K562 (cell line): ENCODE results near the gene CNKSR3. TPM values are rescaled to one million over a fixed set of nuclear protein-coding genes. Genes with fewer than 3 reads are reported as not detected.
A peak's percentile ranks its signal among the peaks of the same experiment; 100 is the strongest.

Source experiments
- ATAC-seq: fragments of 200-7000 bp; cut with Tn5 transposase; 3 replicates; pipeline ENCODE4 v1.9.1; 2020; ENCODE audit warnings: moderate library complexity
- BruUV-seq: library from RNA; stranded (reverse); fragments of 400-500 nt; replicated peaks from 2 replicates; lab custom pipeline; 2021; lab: Mats Ljungman, UMichigan
- CTCF ChIA-PET: fragments of 300-600 bp; formaldehyde crosslinking; extraction: SDS; loops from one replicate; lab custom pipeline; 2021; ENCODE audit warnings: low intra/inter-chr PET ratio; lab: Yijun Ruan, JAX
- POLR2A ChIA-PET: fragments of 300-600, 350-650 bp; sonication (Branson Sonifier 250); formaldehyde crosslinking; extraction: SDS; loops from one replicate; lab custom pipeline; 2021; ENCODE audit warnings: antibody characterized with exemption, inconsistent platforms; lab: Yijun Ruan, JAX
- DNase-seq, 4 experiments: peaks; one replicate each; pipeline versions ENCODE4 v3.0.0 to v3.0.0-alpha.2; 2011 to 2018; ENCODE audit warnings: low spot score in 3 of 4, mixed read lengths in 3 of 4; ENCODE audit errors: extremely low read depth in 1 of 4
- FAIRE-seq: peaks from 2 replicates; lab custom pipeline; 2011; peaks lifted over from hg19 to GRCh38; lab: Jason Lieb, UNC
- H2AFZ ChIP-seq: 2 replicates; pipeline ENCODE4 v1.6.0; 2011; ENCODE audit warnings: low read depth, low read length, control low read depth, inconsistent platforms
- H3K27ac ChIP-seq: fragments of 200-600 bp; 3 replicates; pipeline ENCODE4 v1.8.0; 2011; ENCODE audit warnings: low read depth, mild to moderate bottlenecking, control low read depth, inconsistent platforms, low read length, moderate library complexity, mixed read lengths; ENCODE audit errors: extremely low read depth
- H3K27me3 ChIP-seq, 2 experiments: fragments of 300-600 bp in 1 of 2; 2 replicates in 1 of 2; 3 replicates in 1 of 2; pipeline versions ENCODE4 v1.6.0 to v1.8.0; 2011; ENCODE audit warnings: inconsistent platforms in 2 of 2, low read length in 2 of 2, mild to moderate bottlenecking in 1 of 2, mixed read lengths in 1 of 2, moderate library complexity in 1 of 2; ENCODE audit not compliant: control insufficient read depth in 2 of 2, insufficient read depth in 2 of 2
- H3K36me3 ChIP-seq: fragments of 300-600 bp; 3 replicates; pipeline ENCODE4 v1.8.0; 2011; ENCODE audit warnings: mild to moderate bottlenecking, low read length, inconsistent platforms; ENCODE audit not compliant: control insufficient read depth, insufficient read depth
- H3K4me1 ChIP-seq, 2 experiments: fragments of 200-600 bp in 1 of 2; replicated peaks in 1 of 2; 2 replicates in 1 of 2; 3 replicates in 1 of 2; pipeline versions ENCODE4 v1.5.1 to v1.8.0; 2011; ENCODE audit warnings: inconsistent platforms in 2 of 2, low read length in 2 of 2, mild to moderate bottlenecking in 1 of 2, mixed read lengths in 1 of 2, moderate library complexity in 1 of 2; ENCODE audit not compliant: control insufficient read depth in 2 of 2, insufficient read depth in 2 of 2
- H3K4me2 ChIP-seq: 2 replicates; pipeline ENCODE4 v1.6.1; 2011; ENCODE audit warnings: low read length, control low read depth, inconsistent platforms, mixed read lengths; ENCODE audit not compliant: insufficient read depth
- H3K4me3 ChIP-seq: fragments of 200-600 bp; sonication (generic), shearing (Covaris generic); 2 replicates; pipeline ENCODE4 v1.5.1; 2016; ENCODE audit warnings: control low read depth, inconsistent platforms
- H3K79me2 ChIP-seq: fragments of 200-600 bp; 3 replicates; pipeline ENCODE4 v1.8.0; 2011; ENCODE audit warnings: low read length, inconsistent platforms; ENCODE audit not compliant: control insufficient read depth, insufficient read depth
- H3K9ac ChIP-seq, 2 experiments: 2 replicates each; pipeline versions ENCODE4 v1.6.0 to v1.6.1; 2011; ENCODE audit warnings: low read depth in 2 of 2, low read length in 2 of 2, control low read depth in 1 of 2, inconsistent platforms in 1 of 2, mild to moderate bottlenecking in 1 of 2, mixed read lengths in 1 of 2; ENCODE audit not compliant: insufficient read depth in 1 of 2
- H3K9me1 ChIP-seq: one replicate; pipeline ENCODE4 v1.6.0; 2011; ENCODE audit warnings: inconsistent platforms, mild to moderate bottlenecking, low read length, moderate library complexity; ENCODE audit not compliant: control insufficient read depth, insufficient read depth
- H3K9me3 ChIP-seq: replicated peaks from 2 replicates; pipeline ENCODE4 v1.5.1; 2011; ENCODE audit warnings: low read depth, low read length, inconsistent platforms; ENCODE audit not compliant: control insufficient read depth, insufficient read depth
- H4K20me1 ChIP-seq: replicated peaks from 2 replicates; pipeline ENCODE4 v1.6.1; 2011; ENCODE audit warnings: low read length, inconsistent platforms, mixed read lengths; ENCODE audit not compliant: control insufficient read depth, insufficient read depth
- DMBX1 ChIP-seq: fragments of 250-450 bp; sonication (Bioruptor Pico); IDR thresholded peaks from 2 replicates; pipeline ENCODE4 v1.8.0; 2022; ENCODE audit warnings: inconsistent platforms, mild to moderate bottlenecking, moderate library complexity, borderline replicate concordance
- MEIS2 ChIP-seq: fragments of 450-650 bp; IDR thresholded peaks from 2 replicates; pipeline ENCODE4 v1.6.1; 2014; ENCODE audit warnings: mild to moderate bottlenecking; ENCODE audit not compliant: partially characterized antibody
- WGBS: fragments of 100-300 bp; shearing (Covaris generic); methylation state at CpG from one replicate; pipeline ENCODE4 v1.1.6; 2016; ENCODE audit warnings: low coverage, mixed read lengths; ENCODE audit not compliant: insufficient coverage; ENCODE audit errors: missing lambda C conversion rate; 5-methylcytosine and 5-hydroxymethylcytosine counted together
- in situ Hi-C: fragments of 300-500 bp; cut with MboI; formaldehyde crosslinking; loops from 4 replicates; pipeline ENCODE4 v1.15.0; 2018; ENCODE audit warnings: inconsistent platforms, mixed read lengths
- intact Hi-C: fragments of 100-400 bp; cut with micrococcal nuclease; formaldehyde crosslinking; loops from 2 replicates; pipeline ENCODE4 v1.14.2; 2022
- polyA plus RNA-seq, 8 experiments: library from polyadenylated mRNA; depleted of rRNA in 4 of 8; stranded (reverse) in 5 of 8; unstranded in 3 of 8; fragments of >200 nt; fragmentation: Nextera tagmentation in 2 of 8; fragmentation: Illumina TruSeq in 1 of 8; extraction: Ambion mirVana in 2 of 8; extraction: Trizol in 1 of 8; gene quantifications; 2 replicates each; pipeline versions ENCODE4 v1.2.1 to v1.2.3, GENCODE V29; 2011 to 2014; ENCODE audit warnings: inconsistent platforms in 1 of 8, missing spikeins in 1 of 8
- total RNA-seq, 7 experiments: library from RNA; depleted of rRNA in 6 of 7; stranded (reverse); fragments of >200 nt in 6 of 7; fragmentation: Illumina TruSeq in 2 of 7; extraction: Trizol in 2 of 7; gene quantifications; 2 replicates each; pipeline versions ENCODE4 v1.2.1 to v1.2.3, GENCODE V29; 2011 to 2021; ENCODE audit warnings: low replicate concordance in 1 of 7
- TF ChIP-seq, protein P1 (sequence below): IDR thresholded peaks from 3 replicates; pipeline ENCODE4 v1.6.1; 2011; ENCODE audit warnings: borderline replicate concordance, mild to moderate bottlenecking, moderate library complexity; ENCODE audit not compliant: insufficient read length; ENCODE audit errors: extremely low read depth
- TF ChIP-seq, protein P2 (sequence below): sonication (generic); formaldehyde crosslinking; IDR thresholded peaks from 2 replicates; pipeline ENCODE4 v1.8.0; 2022; ENCODE audit warnings: missing genetic modification reagents, mild to moderate bottlenecking, moderate library complexity, borderline replicate concordance

The CNKSR3 gene
- total and polyA plus RNA-seq, 9 of the 15 experiments (the other 6 are each of a cell fraction or from before 2014, with no cell fraction given): 4.5 to 29.6 (median 9.5) TPM

DNA sequence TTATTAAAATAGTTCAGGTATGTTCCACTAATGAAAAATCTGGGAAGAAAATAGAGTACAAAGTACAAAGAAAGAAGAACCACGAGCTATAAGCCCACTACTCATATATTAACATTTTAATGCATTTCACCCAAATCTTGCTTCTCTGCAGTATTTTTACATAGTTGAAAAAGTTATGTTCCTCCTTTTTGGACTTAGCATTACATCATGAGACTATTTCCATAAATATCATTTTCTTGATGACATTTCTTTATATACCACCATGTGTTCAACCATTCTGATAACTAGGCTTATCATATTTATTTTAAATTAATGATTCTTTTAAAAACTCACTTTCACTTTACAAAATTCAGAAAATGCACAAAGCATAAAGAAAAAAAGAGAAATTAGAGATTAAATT is 156.9 kb downstream of the CNKSR3 start (continued):
- TF ChIP-seq, protein P1, sequence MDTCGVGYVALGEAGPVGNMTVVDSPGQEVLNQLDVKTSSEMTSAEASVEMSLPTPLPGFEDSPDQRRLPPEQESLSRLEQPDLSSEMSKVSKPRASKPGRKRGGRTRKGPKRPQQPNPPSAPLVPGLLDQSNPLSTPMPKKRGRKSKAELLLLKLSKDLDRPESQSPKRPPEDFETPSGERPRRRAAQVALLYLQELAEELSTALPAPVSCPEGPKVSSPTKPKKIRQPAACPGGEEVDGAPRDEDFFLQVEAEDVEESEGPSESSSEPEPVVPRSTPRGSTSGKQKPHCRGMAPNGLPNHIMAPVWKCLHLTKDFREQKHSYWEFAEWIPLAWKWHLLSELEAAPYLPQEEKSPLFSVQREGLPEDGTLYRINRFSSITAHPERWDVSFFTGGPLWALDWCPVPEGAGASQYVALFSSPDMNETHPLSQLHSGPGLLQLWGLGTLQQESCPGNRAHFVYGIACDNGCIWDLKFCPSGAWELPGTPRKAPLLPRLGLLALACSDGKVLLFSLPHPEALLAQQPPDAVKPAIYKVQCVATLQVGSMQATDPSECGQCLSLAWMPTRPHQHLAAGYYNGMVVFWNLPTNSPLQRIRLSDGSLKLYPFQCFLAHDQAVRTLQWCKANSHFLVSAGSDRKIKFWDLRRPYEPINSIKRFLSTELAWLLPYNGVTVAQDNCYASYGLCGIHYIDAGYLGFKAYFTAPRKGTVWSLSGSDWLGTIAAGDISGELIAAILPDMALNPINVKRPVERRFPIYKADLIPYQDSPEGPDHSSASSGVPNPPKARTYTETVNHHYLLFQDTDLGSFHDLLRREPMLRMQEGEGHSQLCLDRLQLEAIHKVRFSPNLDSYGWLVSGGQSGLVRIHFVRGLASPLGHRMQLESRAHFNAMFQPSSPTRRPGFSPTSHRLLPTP: no peak
- TF ChIP-seq DMBX1 (CRISPR knock-in tag): no peak

DNA sequence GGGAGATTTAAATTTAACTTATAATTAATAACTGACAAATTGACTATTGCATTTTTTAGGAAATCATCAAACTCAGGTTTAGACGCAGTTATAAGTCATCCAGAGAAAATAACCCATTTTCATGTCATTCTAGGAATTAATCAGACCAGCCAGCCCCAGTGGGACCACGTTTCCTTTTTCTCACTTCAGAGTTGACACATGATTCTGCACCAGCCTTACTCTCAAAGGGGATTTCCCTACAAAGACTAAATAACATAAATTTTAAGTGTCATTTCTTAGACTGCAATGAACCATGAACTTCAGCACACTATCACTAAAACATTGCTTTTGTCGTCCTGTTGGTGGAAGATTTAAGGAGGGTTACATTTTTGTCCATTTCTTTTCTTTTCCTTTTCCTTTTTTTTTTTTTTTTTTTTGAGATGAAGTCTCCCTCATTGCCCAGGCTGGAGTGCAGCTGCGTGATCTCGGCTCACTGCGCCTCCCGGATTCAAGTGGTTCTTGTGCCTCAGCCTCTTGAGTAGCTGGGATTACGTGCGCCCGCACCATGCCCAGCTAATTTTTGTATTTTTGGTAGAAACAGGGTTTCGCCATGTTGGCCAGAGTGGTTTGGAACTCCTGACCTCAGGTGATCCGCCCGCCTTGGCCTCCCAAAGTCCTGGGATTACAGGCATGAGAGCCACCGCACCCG is 157.4 kb downstream of the CNKSR3 start:
- WGBS: 10% methylated on average over 15 of the region's 15 CpGs
- CTCF ChIA-PET: no interaction called here
- Histone ChIP-seq H3K4me1 (peaks cover 0 to 5% of the 10 kb centered on the region in 2 experiments; a peak in 1 of 5 replicates), H3K9me1 (no peaks in the 10 kb centered on the region), H4K20me1 (no peaks in the 10 kb centered on the region), H2AFZ (no peak overlapping the region), H3K27me3 (peaks cover 3 to 24% of the 10 kb centered on the region in 2 experiments; a peak in 3 of 5 replicates), H3K36me3 (no peaks in the 10 kb centered on the region), H3K27ac (no peak overlapping the region), H3K79me2 (no peaks in the 10 kb centered on the region), H3K4me3 (no peak overlapping the region), H3K9me3 (no peaks in the 10 kb centered on the region), H3K4me2 (no peak overlapping the region), H3K9ac (no peak overlapping the region)
- FAIRE-seq: no peak
- in situ Hi-C loops: no loop called here
- BruUV-seq: no TSS peak
- no peak for DNase-seq
- POLR2A ChIA-PET: no interaction called here
- TF ChIP-seq, protein P2, sequence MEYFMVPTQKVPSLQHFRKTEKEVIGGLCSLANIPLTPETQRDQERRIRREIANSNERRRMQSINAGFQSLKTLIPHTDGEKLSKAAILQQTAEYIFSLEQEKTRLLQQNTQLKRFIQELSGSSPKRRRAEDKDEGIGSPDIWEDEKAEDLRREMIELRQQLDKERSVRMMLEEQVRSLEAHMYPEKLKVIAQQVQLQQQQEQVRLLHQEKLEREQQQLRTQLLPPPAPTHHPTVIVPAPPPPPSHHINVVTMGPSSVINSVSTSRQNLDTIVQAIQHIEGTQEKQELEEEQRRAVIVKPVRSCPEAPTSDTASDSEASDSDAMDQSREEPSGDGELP (CRISPR knock-in tag): no peak
- TF ChIP-seq MEIS2: peak; percentile 9
- intact Hi-C loops: no loop called here
- no peak for ATAC-seq
